Fibroblast of lung (primary cell): ENCODE measurements around the gene ITPR1. TPM values are rescaled to one million over a fixed set of nuclear protein-coding genes. Genes with fewer than 3 reads are reported as not detected.

ENCODE experiments used
- DNase-seq, 2 donors: peaks; one replicate each; pipeline versions ENCODE4 v3.0.0 to v3.0.0-alpha.2; 2010; ENCODE audit warnings: low read depth in 2 of 2
- H2AFZ ChIP-seq: 2 replicates; pipeline ENCODE4 v1.5.1; 2012; ENCODE audit warnings: low read length, control low read depth, inconsistent platforms
- H3K27ac ChIP-seq: 2 replicates; pipeline ENCODE4 v1.5.1; 2011; ENCODE audit warnings: low read length, control low read depth; ENCODE audit not compliant: insufficient read depth
- H3K27me3 ChIP-seq: 2 replicates; pipeline ENCODE4 v1.5.1; 2011; ENCODE audit warnings: mild to moderate bottlenecking, low read length; ENCODE audit not compliant: control insufficient read depth, insufficient read depth
- H3K36me3 ChIP-seq: 2 replicates; pipeline ENCODE4 v1.5.1; 2011; ENCODE audit warnings: low read length; ENCODE audit not compliant: control insufficient read depth, insufficient read depth
- H3K4me1 ChIP-seq: 2 replicates; pipeline ENCODE4 v1.5.1; 2011; ENCODE audit warnings: low read length; ENCODE audit not compliant: control insufficient read depth, insufficient read depth; ENCODE audit errors: extremely low read depth
- H3K4me2 ChIP-seq: 2 replicates; pipeline ENCODE4 v1.5.1; 2011; ENCODE audit warnings: low read length, control low read depth; ENCODE audit not compliant: insufficient read depth; ENCODE audit errors: extremely low read depth
- H3K4me3 ChIP-seq, 4 experiments: fragments of 200-600 bp in 1 of 4; sonication (generic) in 1 of 4; replicated peaks in 1 of 4; 2 replicates each; pipeline ENCODE4 v1.5.1; 2011 to 2016; ENCODE audit warnings: low read length in 4 of 4, low read depth in 3 of 4, mild to moderate bottlenecking in 3 of 4, control low read depth in 2 of 4, inconsistent platforms in 1 of 4, mixed read lengths in 1 of 4; ENCODE audit not compliant: insufficient read depth in 1 of 4; ENCODE audit errors: control extremely low read depth in 1 of 4
- H3K79me2 ChIP-seq: 2 replicates; pipeline ENCODE4 v1.5.1; 2012; ENCODE audit warnings: mild to moderate bottlenecking, low read length, inconsistent platforms; ENCODE audit not compliant: control insufficient read depth, insufficient read depth
- H3K9ac ChIP-seq: 2 replicates; pipeline ENCODE4 v1.5.1; 2011; ENCODE audit warnings: mild to moderate bottlenecking, low read length, control low read depth; ENCODE audit not compliant: insufficient read depth
- H3K9me3 ChIP-seq: 2 replicates; pipeline ENCODE4 v1.5.1; 2012; ENCODE audit warnings: low read depth, low read length; ENCODE audit not compliant: control insufficient read depth, insufficient read depth
- H4K20me1 ChIP-seq: 2 replicates; pipeline ENCODE4 v1.5.1; 2011; ENCODE audit warnings: low read length; ENCODE audit not compliant: control insufficient read depth, insufficient read depth; ENCODE audit errors: extremely low read depth
- CTCF ChIP-seq, 2 donors: IDR thresholded peaks in 1 of 2; conservative IDR thresholded peaks in 1 of 2; 1 replicate in 1 of 2; 2 replicates in 1 of 2; pipeline ENCODE4 v1.5.1; 2011 to 2012; ENCODE audit warnings: low read length in 2 of 2, control low read depth in 1 of 2, inconsistent platforms in 1 of 2, low read depth in 1 of 2, mild to moderate bottlenecking in 1 of 2
- EZH2 ChIP-seq: IDR thresholded peaks from 2 replicates; pipeline ENCODE4 v1.5.1; 2012; ENCODE audit warnings: low read length, control low read depth, mild to moderate bottlenecking; ENCODE audit errors: missing control alignments
- polyA plus RNA-seq, 2 donors: library from polyadenylated mRNA; depleted of rRNA in 1 of 2; stranded (reverse) in 1 of 2; unstranded in 1 of 2; fragments of >200 nt; gene quantifications; 2 replicates each; pipeline ENCODE4 v1.2.1, GENCODE V29; 2011 to 2012; ENCODE audit warnings: missing spikeins in 1 of 2
- total RNA-seq: library from RNA; depleted of rRNA; stranded (reverse); fragments of >200 nt; gene quantifications from 2 replicates; pipeline ENCODE4 v1.2.1, GENCODE V29; 2014

The ITPR1 gene
- total and polyA plus RNA-seq, 2 donors (not counting 1 experiment from before 2014, with no cell fraction given): 19.2 to 87.0 TPM

- Histone ChIP-seq H4K20me1 (no peaks in the 10 kb centered on the region), H3K9me3 (no peaks in the 10 kb centered on the region), H3K27me3 (no peaks in the 10 kb centered on the region), H3K4me2 (no peak overlapping the region), H3K4me3 (no peak overlapping the region), H3K27ac (no peak overlapping the region), H3K4me1 (peaks cover 2% of the 10 kb centered on the region), H3K9ac (no peak overlapping the region), H3K79me2 (no peaks in the 10 kb centered on the region), H2AFZ (no peak overlapping the region), H3K36me3 (no peaks in the 10 kb centered on the region)
- no peak for TF ChIP-seq CTCF (conservative IDR thresholded peaks at IDR 0.05 in 1 of 2, IDR thresholded peaks at IDR 0.05 in 1 of 2; ENCODE audit: low read depth in 1 of 2, low read length in 2 of 2)
- no peak for TF ChIP-seq EZH2
- DNase-seq: no peak
Measured at GRCh38 chr3:4536260-4536659, 43.1 kb downstream of the ITPR1 start.

- H3K9ac ChIP-seq: no peak overlapping the region
- H3K4me3 ChIP-seq: no peak overlapping the region
- no peak for DNase-seq
- no peaks in the 10 kb centered on the region for H3K27me3 ChIP-seq
- no peak for TF ChIP-seq EZH2
- TF ChIP-seq CTCF (conservative IDR thresholded peaks at IDR 0.05 in 1 of 2, IDR thresholded peaks at IDR 0.05 in 1 of 2; ENCODE audit: low read depth in 1 of 2, low read length in 2 of 2): no peak
- no peaks in the 10 kb centered on the region for H3K4me1 ChIP-seq
- no peaks in the 10 kb centered on the region for H3K79me2 ChIP-seq
- H3K4me2 ChIP-seq: no peak overlapping the region
- no peak overlapping the region for H3K27ac ChIP-seq
- H4K20me1 ChIP-seq: no peaks in the 10 kb centered on the region
- no peak overlapping the region for H2AFZ ChIP-seq
- no peaks in the 10 kb centered on the region for H3K36me3 ChIP-seq
- no peaks in the 10 kb centered on the region for H3K9me3 ChIP-seq
Measured at GRCh38 chr3:4540267-4540666, 47.1 kb downstream of the ITPR1 start.

GRCh38 chr3:4543110-4543509, 50.0 kb downstream of the ITPR1 start:
- Histone ChIP-seq H3K4me2 (no peak overlapping the region), H3K79me2 (no peaks in the 10 kb centered on the region), H3K27me3 (no peaks in the 10 kb centered on the region), H3K9ac (no peak overlapping the region), H4K20me1 (no peaks in the 10 kb centered on the region), H3K27ac (no peak overlapping the region), H3K4me1 (no peaks in the 10 kb centered on the region), H2AFZ (no peak overlapping the region), H3K9me3 (no peaks in the 10 kb centered on the region), H3K4me3 (no peak overlapping the region), H3K36me3 (no peaks in the 10 kb centered on the region)
- TF ChIP-seq EZH2 (no peak), CTCF (conservative IDR thresholded peaks at IDR 0.05 in 1 of 2, IDR thresholded peaks at IDR 0.05 in 1 of 2; ENCODE audit: low read depth in 1 of 2, low read length in 2 of 2) (no peak)
- no peak for DNase-seq
